ENCODE measurements around the gene ABHD3.
"Not testable (repeated sequence)": the region's sequence is repeated elsewhere in the genome, so short reads cannot be mapped to it uniquely, and the experiment has no call there.

DNA sequence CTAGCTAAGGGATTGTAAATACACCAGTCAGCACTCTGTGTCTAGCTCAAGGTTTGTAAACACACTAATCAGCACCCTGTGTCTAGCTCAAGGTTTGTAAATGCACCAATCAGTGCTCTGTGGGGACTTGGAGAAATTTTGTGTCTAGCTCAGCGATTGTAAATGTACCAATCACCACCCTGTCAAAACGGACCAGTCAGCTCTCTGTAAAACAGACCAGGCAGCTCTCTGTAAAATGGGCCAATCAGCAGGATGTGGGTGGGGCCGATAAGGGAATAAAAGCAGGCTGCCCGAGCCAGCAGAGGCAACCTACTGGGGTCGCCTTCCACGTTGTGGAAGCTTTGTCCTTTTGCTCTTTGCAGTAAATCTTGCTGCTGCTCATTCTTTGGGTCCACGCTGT is 2.6 kb upstream of the ABHD3 start:
- TF ChIP-seq, protein P1, sequence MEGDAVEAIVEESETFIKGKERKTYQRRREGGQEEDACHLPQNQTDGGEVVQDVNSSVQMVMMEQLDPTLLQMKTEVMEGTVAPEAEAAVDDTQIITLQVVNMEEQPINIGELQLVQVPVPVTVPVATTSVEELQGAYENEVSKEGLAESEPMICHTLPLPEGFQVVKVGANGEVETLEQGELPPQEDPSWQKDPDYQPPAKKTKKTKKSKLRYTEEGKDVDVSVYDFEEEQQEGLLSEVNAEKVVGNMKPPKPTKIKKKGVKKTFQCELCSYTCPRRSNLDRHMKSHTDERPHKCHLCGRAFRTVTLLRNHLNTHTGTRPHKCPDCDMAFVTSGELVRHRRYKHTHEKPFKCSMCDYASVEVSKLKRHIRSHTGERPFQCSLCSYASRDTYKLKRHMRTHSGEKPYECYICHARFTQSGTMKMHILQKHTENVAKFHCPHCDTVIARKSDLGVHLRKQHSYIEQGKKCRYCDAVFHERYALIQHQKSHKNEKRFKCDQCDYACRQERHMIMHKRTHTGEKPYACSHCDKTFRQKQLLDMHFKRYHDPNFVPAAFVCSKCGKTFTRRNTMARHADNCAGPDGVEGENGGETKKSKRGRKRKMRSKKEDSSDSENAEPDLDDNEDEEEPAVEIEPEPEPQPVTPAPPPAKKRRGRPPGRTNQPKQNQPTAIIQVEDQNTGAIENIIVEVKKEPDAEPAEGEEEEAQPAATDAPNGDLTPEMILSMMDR (IDR thresholded peaks at IDR 0.05; ENCODE audit: extremely low read depth in 1 of 2, insufficient read depth in 1 of 2, low read depth in 1 of 2, low read length in 2 of 2): not testable (repeated sequence)
- not testable (repeated sequence) for TF ChIP-seq POLR2A (IDR thresholded peaks at IDR 0.05; ENCODE audit: low read depth, low read length); POLR2AphosphoS5 (IDR thresholded peaks at IDR 0.05; ENCODE audit: insufficient read depth, low read depth, low read length); FOS (IDR thresholded peaks at IDR 0.05; ENCODE audit: borderline replicate concordance, insufficient read depth, low read length); GATA2 (IDR thresholded peaks at IDR 0.05; ENCODE audit: insufficient read depth, insufficient read length, low read depth, low read length); JUN (IDR thresholded peaks at IDR 0.05; ENCODE audit: borderline replicate concordance, insufficient read depth, insufficient read length, low read depth); MYC (IDR thresholded peaks at IDR 0.05; ENCODE audit: low read depth, low read length)
- TF ChIP-seq, protein P2, sequence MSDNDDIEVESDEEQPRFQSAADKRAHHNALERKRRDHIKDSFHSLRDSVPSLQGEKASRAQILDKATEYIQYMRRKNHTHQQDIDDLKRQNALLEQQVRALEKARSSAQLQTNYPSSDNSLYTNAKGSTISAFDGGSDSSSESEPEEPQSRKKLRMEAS (IDR thresholded peaks at IDR 0.05; ENCODE audit: insufficient read depth, insufficient read length): not testable (repeated sequence)

Data from endothelial cell of umbilical vein (primary cell).